GM12872 (cell line): Measurements from ENCODE around the gene ARAP2.

Experiments used
- TF ChIP-seq, protein P1 (sequence below): IDR thresholded peaks from 3 replicates; pipeline ENCODE4 v1.5.1; 2011; ENCODE audit warnings: low read depth, mild to moderate bottlenecking, low read length, moderate library complexity; ENCODE audit not compliant: insufficient read depth

Gene ARAP2

GRCh38 chr4:36065274-36065871, 178.9 kb downstream of the ARAP2 start:
- TF ChIP-seq, protein P1, sequence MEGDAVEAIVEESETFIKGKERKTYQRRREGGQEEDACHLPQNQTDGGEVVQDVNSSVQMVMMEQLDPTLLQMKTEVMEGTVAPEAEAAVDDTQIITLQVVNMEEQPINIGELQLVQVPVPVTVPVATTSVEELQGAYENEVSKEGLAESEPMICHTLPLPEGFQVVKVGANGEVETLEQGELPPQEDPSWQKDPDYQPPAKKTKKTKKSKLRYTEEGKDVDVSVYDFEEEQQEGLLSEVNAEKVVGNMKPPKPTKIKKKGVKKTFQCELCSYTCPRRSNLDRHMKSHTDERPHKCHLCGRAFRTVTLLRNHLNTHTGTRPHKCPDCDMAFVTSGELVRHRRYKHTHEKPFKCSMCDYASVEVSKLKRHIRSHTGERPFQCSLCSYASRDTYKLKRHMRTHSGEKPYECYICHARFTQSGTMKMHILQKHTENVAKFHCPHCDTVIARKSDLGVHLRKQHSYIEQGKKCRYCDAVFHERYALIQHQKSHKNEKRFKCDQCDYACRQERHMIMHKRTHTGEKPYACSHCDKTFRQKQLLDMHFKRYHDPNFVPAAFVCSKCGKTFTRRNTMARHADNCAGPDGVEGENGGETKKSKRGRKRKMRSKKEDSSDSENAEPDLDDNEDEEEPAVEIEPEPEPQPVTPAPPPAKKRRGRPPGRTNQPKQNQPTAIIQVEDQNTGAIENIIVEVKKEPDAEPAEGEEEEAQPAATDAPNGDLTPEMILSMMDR = no peak

GRCh38 chr4:36064117-36064516, 180.2 kb downstream of the ARAP2 start:
- TF ChIP-seq, protein P1 = no peak

DNA sequence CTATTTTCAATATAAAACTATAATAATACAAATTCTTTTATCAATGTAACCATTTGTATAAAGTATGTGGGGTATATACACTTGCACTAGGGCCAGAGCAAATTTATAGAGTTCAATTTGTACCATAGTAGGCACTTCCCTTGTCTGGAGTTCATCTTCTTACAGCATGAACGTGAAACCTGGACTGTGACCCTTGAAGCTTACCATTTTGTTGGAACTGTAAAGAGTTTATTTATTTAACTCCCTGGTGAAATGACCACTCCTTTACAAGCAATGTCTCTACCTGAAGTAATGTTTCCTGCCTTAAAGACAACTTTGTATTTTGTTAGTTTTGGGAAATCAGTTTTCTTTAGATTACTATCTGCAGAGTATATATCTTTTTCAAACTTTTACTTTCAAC, 188.2 kb downstream of the ARAP2 start:
- TF ChIP-seq, protein P1 = no peak

DNA sequence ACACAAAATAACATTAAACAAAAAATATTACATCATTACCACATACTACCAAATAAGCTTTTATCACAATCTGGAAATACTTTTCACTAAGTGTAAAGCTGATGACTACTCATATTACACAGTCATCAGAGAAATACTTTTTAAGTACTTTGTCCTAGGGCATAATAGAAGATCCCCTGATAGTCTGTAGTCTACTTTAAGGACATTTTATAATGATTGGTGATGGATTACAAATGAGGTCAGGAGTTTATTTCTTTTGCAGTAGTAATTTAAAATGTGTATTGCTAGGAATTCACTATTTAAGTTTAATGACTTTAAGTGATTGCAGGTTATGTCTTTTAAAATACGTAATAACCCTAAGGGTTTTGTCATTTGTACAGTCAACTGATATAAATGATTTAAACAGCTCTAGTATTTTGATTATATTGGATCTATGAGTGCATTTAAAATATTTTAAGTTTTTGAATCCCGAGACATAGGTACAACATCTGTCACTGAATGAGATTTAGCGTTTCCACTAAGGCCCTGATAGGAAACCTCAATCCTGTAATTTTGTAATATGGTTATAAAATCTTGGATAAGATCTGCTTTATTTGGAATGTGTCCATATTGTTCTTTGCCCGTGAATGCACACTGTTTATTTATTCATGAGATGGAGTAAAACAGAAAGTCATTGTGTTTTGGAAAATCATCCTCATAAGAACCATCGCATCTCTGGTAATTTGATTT, 189.5 kb downstream of the ARAP2 start:
- TF ChIP-seq, protein P1 = no peak

DNA sequence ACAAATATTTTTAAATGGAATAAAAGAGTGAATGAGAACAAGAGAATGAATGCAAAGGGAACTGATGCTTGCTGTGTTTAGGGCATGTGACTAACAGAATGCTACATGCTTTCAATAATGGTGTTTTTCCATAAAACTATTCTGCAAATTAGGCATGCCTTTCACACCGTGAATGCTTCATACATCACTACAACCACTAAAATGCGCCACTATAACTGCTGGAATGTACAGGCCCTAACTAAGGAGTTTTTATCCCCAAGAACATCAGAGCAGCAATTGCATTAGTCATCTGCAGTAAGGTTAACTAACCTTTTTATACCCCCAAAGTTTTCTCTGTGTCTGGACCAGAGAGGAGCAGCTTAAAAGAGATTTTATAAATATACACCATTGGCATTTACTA, 190.4 kb downstream of the ARAP2 start:
- TF ChIP-seq, protein P1 = no peak

- TF ChIP-seq, protein P1 = no peak
Observed at GRCh38 chr4:36051634-36052033, 192.7 kb downstream of the ARAP2 start.

DNA sequence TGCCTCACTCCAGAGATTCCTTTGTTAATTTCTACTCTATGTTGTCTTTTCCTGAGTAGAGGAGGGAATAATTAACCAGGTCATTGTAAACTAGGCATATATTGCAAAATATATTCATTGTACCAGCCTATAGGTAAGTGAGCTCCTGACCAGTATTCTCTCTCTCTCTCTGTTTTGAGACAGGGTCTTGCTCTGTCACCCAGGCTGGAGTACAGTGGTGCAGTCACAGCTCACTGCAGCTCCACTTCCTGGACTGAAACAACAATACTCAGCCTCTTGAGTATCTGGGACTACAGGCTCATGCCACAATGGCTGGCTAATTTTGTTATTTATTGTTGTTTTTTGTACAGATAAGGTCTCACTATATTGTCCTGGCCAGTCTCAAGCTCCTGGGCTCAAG, 198.3 kb downstream of the ARAP2 start:
- TF ChIP-seq, protein P1 = no peak
